ENCODE measurements around the gene MCF2L. TPM values are rescaled to one million over a fixed set of nuclear protein-coding genes. Genes with fewer than 3 reads are reported as not detected.
A peak's percentile ranks its signal among the peaks of the same experiment; 100 is the strongest.
"Not testable (repeated sequence)": the region's sequence is repeated elsewhere in the genome, so short reads cannot be mapped to it uniquely, and the experiment has no call there.

MCF2L gene
- total RNA-seq, 1 donor from 2014 or later: 40.4 TPM

- H3K36me3 ChIP-seq: no peaks in the 10 kb centered on the region
- peaks cover 4% of the 10 kb centered on the region for H3K4me1 Mint-ChIP-seq
- no peak for TF ChIP-seq EZH2phosphoT487 (IDR thresholded peaks at IDR 0.05)
- peak; percentile 98 for TF ChIP-seq CTCF (IDR thresholded peaks at IDR 0.05)
- TF ChIP-seq EZH2 (IDR thresholded peaks at IDR 0.05): no peak
- H3K9me3 ChIP-seq (ENCODE audit: low read depth): no peaks in the 10 kb centered on the region
- H3K4me3 Mint-ChIP-seq: no peak overlapping the region
- peak; percentile 70 for DNase-seq (ENCODE audit: low spot score)
- H3K79me2 ChIP-seq (ENCODE audit: low read depth): no peaks in the 10 kb centered on the region
- H2AFZ ChIP-seq (replicated peaks): no peak overlapping the region
- no peak overlapping the region for H3K4me2 ChIP-seq
- peaks cover 8% of the 10 kb centered on the region for H3K36me3 Mint-ChIP-seq
- H3K27me3 ChIP-seq: no peaks in the 10 kb centered on the region
- H3K4me3 ChIP-seq: no peak overlapping the region
- H3K27me3 Mint-ChIP-seq (ENCODE audit: insufficient read depth, low read depth): peaks cover 6% of the 10 kb centered on the region
- H3F3A ChIP-seq (ENCODE audit: low read depth): peaks cover 4% of the 10 kb centered on the region
- H3K27ac Mint-ChIP-seq: no peak overlapping the region
- H4K20me1 ChIP-seq (ENCODE audit: low read depth): peaks cover 4% of the 10 kb centered on the region
- H3K9me3 Mint-ChIP-seq: peaks cover 2% of the 10 kb centered on the region
- no peak overlapping the region for H3K27ac ChIP-seq
- no peak overlapping the region for H3K9ac ChIP-seq
- H3K4me1 ChIP-seq: no peaks in the 10 kb centered on the region
Measured at GRCh38 chr13:113029487-113030258, 60.7 kb downstream of the MCF2L start.

GRCh38 chr13:113030259-113030640 lies 61.2 kb downstream of the MCF2L start:
- H3K36me3 Mint-ChIP-seq: peaks cover 10% of the 10 kb centered on the region
- H3K4me2 ChIP-seq; H3F3A ChIP-seq (ENCODE audit: low read depth); H3K36me3 ChIP-seq; H3K4me3 ChIP-seq; H3K9ac ChIP-seq; H3K27ac Mint-ChIP-seq; H3K4me1 ChIP-seq; DNase-seq (ENCODE audit: low spot score); H3K4me1 Mint-ChIP-seq; H3K27me3 Mint-ChIP-seq (ENCODE audit: insufficient read depth, low read depth); H2AFZ ChIP-seq (replicated peaks); H3K9me3 ChIP-seq (ENCODE audit: low read depth); H3K4me3 Mint-ChIP-seq; H3K79me2 ChIP-seq (ENCODE audit: low read depth); H4K20me1 ChIP-seq (ENCODE audit: low read depth); H3K27ac ChIP-seq; H3K27me3 ChIP-seq; H3K9me3 Mint-ChIP-seq: not testable (repeated sequence)

GRCh38 chr13:113031465-113031864 lies 62.5 kb downstream of the MCF2L start:
- Histone ChIP-seq H3K4me3 (no peak overlapping the region), H4K20me1 (ENCODE audit: low read depth) (peaks cover 4% of the 10 kb centered on the region), H3K4me1 (no peaks in the 10 kb centered on the region), H3K9me3 (ENCODE audit: low read depth) (no peaks in the 10 kb centered on the region), H3F3A (ENCODE audit: low read depth) (peaks cover 4% of the 10 kb centered on the region), H3K36me3 (no peaks in the 10 kb centered on the region), H3K79me2 (ENCODE audit: low read depth) (no peaks in the 10 kb centered on the region), H3K4me2 (no peak overlapping the region), H3K27me3 (no peaks in the 10 kb centered on the region), H3K27ac (no peak overlapping the region), H3K9ac (no peak overlapping the region), H2AFZ (replicated peaks) (no peak overlapping the region)
- no peak overlapping the region for H3K27ac Mint-ChIP-seq
- H3K27me3 Mint-ChIP-seq (ENCODE audit: insufficient read depth, low read depth): peaks cover 9% of the 10 kb centered on the region
- H3K4me3 Mint-ChIP-seq: no peak overlapping the region
- DNase-seq (ENCODE audit: low spot score): no peak
- H3K9me3 Mint-ChIP-seq: peaks cover 2% of the 10 kb centered on the region
- peaks cover 15% of the 10 kb centered on the region for H3K36me3 Mint-ChIP-seq
- peaks cover 6% of the 10 kb centered on the region for H3K4me1 Mint-ChIP-seq
- TF ChIP-seq CTCF (IDR thresholded peaks at IDR 0.05) (no peak), EZH2 (IDR thresholded peaks at IDR 0.05) (no peak), EZH2phosphoT487 (IDR thresholded peaks at IDR 0.05) (no peak)

- H2AFZ ChIP-seq (replicated peaks): no peak overlapping the region
- Mint-ChIP-seq H3K4me1 (peaks cover 3% of the 10 kb centered on the region), H3K27me3 (ENCODE audit: insufficient read depth, low read depth) (peaks cover 5% of the 10 kb centered on the region), H3K27ac (no peak overlapping the region), H3K36me3 (peaks cover 17% of the 10 kb centered on the region), H3K4me3 (no peak overlapping the region), H3K9me3 (peaks cover 5% of the 10 kb centered on the region)
- no peaks in the 10 kb centered on the region for H3K9me3 ChIP-seq (ENCODE audit: low read depth)
- no peaks in the 10 kb centered on the region for H3K4me1 ChIP-seq
- no peak overlapping the region for H3K9ac ChIP-seq
- H3K27ac ChIP-seq: no peak overlapping the region
- H3K4me2 ChIP-seq: no peak overlapping the region
- H3K36me3 ChIP-seq: no peaks in the 10 kb centered on the region
- H3K27me3 ChIP-seq: no peaks in the 10 kb centered on the region
- TF ChIP-seq CTCF (IDR thresholded peaks at IDR 0.05) (no peak), EZH2 (IDR thresholded peaks at IDR 0.05) (no peak), EZH2phosphoT487 (IDR thresholded peaks at IDR 0.05) (no peak)
- no peak overlapping the region for H3K4me3 ChIP-seq
- peaks cover 4% of the 10 kb centered on the region for H3F3A ChIP-seq (ENCODE audit: low read depth)
- H4K20me1 ChIP-seq (ENCODE audit: low read depth): peaks cover 4% of the 10 kb centered on the region
- DNase-seq (ENCODE audit: low spot score): no peak
- no peaks in the 10 kb centered on the region for H3K79me2 ChIP-seq (ENCODE audit: low read depth)
Measured at GRCh38 chr13:113032291-113032690, 63.3 kb downstream of the MCF2L start.
